Measurements from ENCODE around the gene STK11IP. TPM values are rescaled to one million over a fixed set of nuclear protein-coding genes. Genes with fewer than 3 reads are reported as not detected.

Gene STK11IP
- total RNA-seq, 1 experiment from 2014 or later: 45.0 TPM

- RAD21 ChIA-PET (ENCODE audit: low non-redundant PET in 1 of 2, low total read pairs in 2 of 2, uncharacterized antibody in 2 of 2, unreplicated experiment in 2 of 2): no interaction called here
- POLR2A ChIA-PET: no interaction called here
- Histone ChIP-seq H3K9me2 (ENCODE audit: insufficient read depth) (no peaks in the 10 kb centered on the region), H3K27ac (ENCODE audit: low read depth, low read length) (no peak overlapping the region), H3K79me2 (ENCODE audit: insufficient read depth, low read length) (no peaks in the 10 kb centered on the region), H3K4me1 (ENCODE audit: control insufficient read depth in 1 of 2, insufficient read depth in 2 of 2, low read length in 2 of 2) (peaks cover 3 to 7% of the 10 kb centered on the region in 2 experiments; a peak in 3 of 4 replicates), H3K4me2 (ENCODE audit: low read length) (no peak overlapping the region), H3K36me3 (ENCODE audit: control insufficient read depth in 1 of 2, insufficient read depth in 2 of 2, low read length in 2 of 2) (no peaks in the 10 kb centered on the region), H3K4me3 (replicated peaks in 1 of 2; ENCODE audit: low read depth in 1 of 2, low read length in 2 of 2) (no peak overlapping the region), H2AFZ (ENCODE audit: low read depth, low read length, poor library complexity, severe bottlenecking) (no peak overlapping the region), H3K27me3 (ENCODE audit: insufficient read depth, low read length) (no peaks in the 10 kb centered on the region), H3K9ac (ENCODE audit: low read length) (no peak overlapping the region), H4K20me1 (ENCODE audit: insufficient read depth) (no peaks in the 10 kb centered on the region), H3K9me3 (ENCODE audit: control insufficient read depth in 1 of 2, insufficient read depth in 1 of 2, low read depth in 1 of 2, low read length in 2 of 2) (no peaks in the 10 kb centered on the region)
- intact Hi-C loops (cut with micrococcal nuclease): no loop called here
- no peak for DNase-seq (ENCODE audit: low read depth, low spot score)
- TF ChIP-seq SRF (IDR thresholded peaks at IDR 0.05; ENCODE audit: low read depth) (no peak), SP1 (IDR thresholded peaks at IDR 0.05; ENCODE audit: low read depth) (no peak), SIN3A (IDR thresholded peaks at IDR 0.05; ENCODE audit: low read depth) (no peak), POLR2AphosphoS5 (IDR thresholded peaks at IDR 0.05; ENCODE audit: low read depth, low read length) (no peak), REST (IDR thresholded peaks at IDR 0.05; ENCODE audit: low read depth) (no peak), EZH2 (IDR thresholded peaks at IDR 0.05) (no peak), ELF1 (IDR thresholded peaks at IDR 0.05; ENCODE audit: borderline replicate concordance, low read depth) (no peak), EGR1 (IDR thresholded peaks at IDR 0.05; ENCODE audit: low read depth) (no peak), ZFX (IDR thresholded peaks at IDR 0.05) (no peak), TCF7L2 (IDR thresholded peaks at IDR 0.05; ENCODE audit: borderline replicate concordance, extremely low read depth, insufficient read depth, insufficient read length) (no peak), CTCF (IDR thresholded peaks at IDR 0.05 in 2 of 3, conservative IDR thresholded peaks at IDR 0.05 in 1 of 3; ENCODE audit: borderline replicate concordance in 1 of 3, insufficient read depth in 1 of 3, low read depth in 2 of 3, low read length in 2 of 3) (no peak), YY1 (IDR thresholded peaks at IDR 0.05; ENCODE audit: extremely low read depth, insufficient replicate concordance, low read depth, low read length) (no peak), FOSL1 (IDR thresholded peaks at IDR 0.05; ENCODE audit: low read depth) (no peak), ZNF274 (IDR thresholded peaks at IDR 0.05; ENCODE audit: low read depth, low read length) (no peak), JUND (IDR thresholded peaks at IDR 0.05) (no peak), ATF3 (IDR thresholded peaks at IDR 0.05) (no peak)
- no TSS peak for BruUV-seq (replicated peaks)
- CTCF ChIA-PET: no interaction called here
- no peak for ATAC-seq
Observed at GRCh38 chr2:219621935-219622334, 24.3 kb downstream of the STK11IP start.

Data from HCT116 (cell line).